GM19035 (cell line): ENCODE results near the gene CHAC1.

Experiments used
- ATAC-seq: cut with Tn5 transposase; IDR thresholded peaks from one replicate; pipeline ENCODE4 v1.9.1; 2021; ENCODE audit not compliant: unreplicated experiment

Gene CHAC1

DNA sequence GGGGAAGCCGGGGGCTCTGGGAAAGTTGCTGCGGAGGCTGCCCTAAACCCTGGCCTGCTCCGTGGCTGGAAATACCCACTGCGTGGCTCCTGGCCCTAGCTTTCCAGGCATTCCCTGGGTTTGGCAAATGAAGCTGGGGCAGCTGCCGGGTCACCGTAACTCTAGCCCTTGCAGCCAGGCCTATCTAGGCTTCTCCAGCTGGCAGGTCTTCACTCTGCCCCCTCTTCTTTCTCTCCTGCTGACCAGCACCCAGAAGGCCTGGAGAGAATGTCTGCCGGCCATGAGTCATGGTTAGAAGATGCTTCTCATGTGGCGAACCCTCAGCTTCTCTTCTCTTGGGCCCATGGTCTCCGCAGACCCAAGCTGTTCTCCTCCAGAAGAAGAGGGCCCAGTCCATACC is 29.7 kb upstream of the CHAC1 start:
- ATAC-seq: no peak

DNA sequence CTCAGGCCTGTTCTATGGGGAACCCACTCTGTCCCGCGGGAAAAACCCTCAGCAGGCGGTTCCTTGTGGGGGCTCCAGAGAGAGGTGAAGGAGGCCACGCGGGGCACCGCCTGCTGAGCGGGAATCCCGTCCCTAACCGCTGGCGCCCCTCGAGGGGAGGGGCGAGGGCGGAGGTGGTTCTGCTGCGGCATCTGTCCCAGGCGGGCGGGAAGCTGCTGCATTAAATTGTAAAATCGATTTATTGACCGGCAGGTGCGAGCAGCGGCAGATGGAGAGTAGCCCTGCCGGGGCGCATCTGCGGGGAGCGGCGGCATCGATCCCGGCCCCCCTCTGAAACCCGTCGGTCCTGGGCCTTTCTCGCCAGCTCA is 27.8 kb upstream of the CHAC1 start:
- ATAC-seq: no peak

DNA sequence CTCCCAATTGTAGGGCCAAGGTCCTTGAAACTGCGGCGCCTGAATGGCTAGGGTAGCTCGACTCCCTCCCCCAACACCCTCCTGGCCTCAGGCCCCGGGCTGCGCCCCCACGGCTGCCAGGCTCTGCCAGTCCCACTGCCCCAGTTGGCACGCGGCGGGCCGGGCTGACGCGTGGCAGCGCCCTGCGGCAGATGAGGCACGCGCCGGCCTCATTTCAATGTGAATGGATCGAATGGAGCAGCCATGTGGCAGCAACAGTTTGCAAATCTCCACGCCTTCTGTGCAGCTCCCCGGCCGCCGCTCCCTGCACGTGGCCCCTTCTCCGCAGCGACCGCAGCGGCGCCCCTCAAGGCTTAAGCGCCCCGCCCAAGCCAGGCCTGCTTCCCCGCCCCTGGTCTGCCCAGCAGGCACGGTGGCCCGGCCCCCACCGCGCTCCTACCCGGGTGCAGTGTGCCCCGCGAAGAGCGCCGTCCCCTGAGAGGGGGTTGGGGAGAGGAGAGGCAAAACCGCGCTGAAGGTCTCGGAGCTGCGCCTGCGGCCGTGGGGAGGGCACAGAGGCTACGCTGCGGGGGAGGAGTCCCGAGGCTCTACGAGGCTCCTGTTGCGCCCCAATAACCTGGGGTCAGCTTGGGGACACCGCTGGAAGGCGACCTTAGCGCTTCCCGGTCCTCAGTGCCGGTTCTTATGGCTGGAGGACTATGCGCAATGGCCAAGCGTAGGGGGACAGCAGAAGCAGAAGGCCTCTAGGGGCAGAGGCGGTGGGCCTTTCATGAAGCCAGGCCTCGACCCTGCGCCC is 27.2 kb upstream of the CHAC1 start:
- ATAC-seq: no peak

DNA sequence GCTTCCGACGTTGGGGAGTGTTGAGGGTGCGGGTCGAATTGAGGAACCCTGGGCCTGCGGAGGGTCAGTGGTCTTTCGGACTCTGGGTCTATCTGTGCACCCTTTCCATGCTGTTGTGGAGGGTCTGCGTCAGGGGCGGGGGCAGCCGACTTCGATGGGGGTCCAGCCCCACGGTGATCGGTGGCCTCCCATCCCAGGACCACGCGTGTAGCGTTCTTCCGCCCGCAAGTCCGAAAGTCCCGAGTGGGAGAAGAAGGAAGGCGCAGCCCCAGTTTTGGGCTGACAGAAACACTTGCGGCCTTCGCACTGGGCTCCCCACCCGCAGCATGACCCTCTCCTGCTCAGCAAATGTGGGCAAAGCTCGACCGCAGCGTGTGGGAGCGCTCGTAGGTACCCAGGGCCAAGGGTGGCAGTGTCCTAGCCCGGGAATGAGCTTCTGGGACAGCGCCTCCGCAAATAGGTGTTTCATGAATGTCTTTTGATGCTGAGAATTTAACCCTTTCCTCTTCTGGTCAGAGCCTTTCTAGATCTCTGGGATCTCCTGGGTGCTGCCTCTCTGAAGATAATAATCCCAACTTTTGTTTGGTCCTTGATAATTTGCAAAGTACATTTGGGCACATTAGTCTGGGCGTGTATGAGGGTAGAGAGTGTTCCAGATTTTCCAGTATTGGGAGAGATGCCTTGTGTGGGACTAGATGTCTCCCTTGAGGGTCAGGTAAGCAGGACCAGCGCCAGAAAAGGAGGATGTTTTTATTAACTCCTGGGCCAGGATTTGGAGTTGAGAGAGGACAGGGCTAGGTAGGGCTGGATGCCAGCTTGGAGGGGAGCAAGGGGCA is 26.4 kb upstream of the CHAC1 start:
- no peak for ATAC-seq

DNA sequence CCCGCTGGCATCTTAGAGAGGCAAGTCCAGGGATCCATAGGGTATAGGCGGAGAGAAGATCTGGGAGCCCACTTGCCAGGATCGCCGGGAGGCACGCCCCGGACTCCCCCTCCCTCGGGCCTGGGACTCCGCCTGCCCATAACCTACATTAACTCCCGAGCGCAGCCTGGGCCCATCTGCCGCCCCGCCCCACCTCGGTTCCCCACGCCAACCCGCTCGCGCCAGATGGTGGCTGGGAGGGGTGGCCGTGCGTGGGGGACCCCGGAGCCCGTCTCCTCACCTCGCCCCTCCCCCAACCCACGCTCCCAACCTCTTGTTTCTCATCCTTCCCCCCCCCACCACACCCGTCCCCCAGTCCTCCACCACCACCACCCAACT is 25.8 kb upstream of the CHAC1 start:
- ATAC-seq: no peak

DNA sequence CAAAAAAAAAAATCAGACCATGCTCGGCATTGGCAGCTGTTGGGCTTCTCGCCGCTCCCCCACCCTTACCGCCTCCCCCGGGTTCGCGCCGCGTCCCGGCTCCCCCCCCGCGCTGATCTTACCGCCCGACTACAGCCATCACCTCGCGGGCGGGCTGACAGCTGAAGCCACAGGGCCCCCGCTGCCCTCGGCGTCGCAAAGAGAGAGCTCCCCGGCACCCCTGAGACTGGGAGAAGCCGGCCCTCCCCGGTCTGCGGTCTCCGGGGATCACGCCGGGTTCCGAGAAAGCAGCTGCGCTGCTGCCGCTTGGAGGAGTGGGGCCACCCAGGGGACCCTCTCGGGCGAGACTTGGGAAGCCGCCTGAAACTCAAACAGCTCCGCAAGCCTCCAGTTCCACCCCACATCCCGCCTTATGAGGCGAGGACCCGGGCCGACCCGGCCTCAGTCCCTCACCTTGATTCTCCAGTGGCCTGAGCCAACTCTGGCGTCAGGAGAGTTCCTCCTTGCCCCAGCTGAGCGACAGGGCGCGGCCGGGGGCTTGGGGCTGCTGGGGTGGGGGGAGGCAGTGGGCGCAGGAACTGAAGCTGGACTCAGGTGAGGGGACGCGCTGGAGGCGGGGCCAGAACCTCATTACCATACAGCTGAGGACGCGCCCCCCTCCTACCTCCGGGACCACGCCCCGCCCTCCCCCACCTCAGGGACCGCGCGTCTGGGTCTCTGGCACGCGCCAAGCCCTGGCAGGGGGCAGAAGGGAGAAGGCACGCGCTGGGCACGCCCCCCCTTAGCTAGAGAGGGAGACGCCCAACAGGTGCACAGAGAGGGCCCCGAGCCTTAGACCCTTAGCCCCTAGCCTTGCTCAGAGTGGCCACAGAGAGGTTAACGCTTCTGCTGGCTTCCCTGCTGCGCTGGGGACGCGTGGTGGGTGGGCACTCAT is 25.1 kb upstream of the CHAC1 start:
- ATAC-seq: no peak

DNA sequence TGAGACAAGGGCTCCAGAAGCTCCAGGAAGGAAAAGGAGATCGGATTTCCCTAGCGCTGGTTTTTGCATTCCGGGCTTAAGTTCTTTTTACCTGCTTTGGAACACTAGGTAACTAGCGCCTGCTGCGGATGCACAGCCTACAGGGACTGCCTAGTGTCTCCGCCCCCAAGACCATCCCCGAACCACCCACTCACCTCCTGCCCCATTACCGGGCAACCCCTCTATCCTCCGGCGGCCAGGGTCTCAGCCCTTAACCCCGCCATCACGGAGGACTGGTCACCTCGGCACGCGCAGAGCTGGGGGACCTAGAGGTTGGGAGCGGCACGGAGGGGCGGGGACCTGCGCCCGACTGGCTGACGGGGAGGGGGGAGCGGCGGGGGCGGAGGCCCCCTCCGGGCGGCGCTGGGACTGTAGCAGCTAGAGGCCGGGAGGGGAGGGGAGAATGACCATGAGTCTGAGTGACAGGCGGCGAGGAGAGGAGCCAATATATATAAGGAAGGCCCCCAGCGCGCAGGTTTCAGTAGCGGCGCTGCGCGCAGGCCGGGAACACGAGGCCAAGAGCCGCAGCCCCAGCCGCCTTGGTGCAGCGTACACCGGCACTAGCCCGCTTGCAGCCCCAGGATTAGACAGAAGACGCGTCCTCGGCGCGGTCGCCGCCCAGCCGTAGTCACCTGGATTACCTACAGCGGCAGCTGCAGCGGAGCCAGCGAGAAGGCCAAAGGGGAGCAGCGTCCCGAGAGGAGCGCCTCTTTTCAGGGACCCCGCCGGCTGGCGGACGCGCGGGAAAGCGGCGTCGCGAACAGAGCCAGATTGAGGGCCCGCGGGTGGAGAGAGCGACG is 24.2 kb upstream of the CHAC1 start, which contains the start of gene DLL4:
DLL4 (plus strand) TSS at position 520 of the 839 bp plus-strand sequence. CDS start 329 bp downstream, outside the sequence.
- no peak for ATAC-seq

DNA sequence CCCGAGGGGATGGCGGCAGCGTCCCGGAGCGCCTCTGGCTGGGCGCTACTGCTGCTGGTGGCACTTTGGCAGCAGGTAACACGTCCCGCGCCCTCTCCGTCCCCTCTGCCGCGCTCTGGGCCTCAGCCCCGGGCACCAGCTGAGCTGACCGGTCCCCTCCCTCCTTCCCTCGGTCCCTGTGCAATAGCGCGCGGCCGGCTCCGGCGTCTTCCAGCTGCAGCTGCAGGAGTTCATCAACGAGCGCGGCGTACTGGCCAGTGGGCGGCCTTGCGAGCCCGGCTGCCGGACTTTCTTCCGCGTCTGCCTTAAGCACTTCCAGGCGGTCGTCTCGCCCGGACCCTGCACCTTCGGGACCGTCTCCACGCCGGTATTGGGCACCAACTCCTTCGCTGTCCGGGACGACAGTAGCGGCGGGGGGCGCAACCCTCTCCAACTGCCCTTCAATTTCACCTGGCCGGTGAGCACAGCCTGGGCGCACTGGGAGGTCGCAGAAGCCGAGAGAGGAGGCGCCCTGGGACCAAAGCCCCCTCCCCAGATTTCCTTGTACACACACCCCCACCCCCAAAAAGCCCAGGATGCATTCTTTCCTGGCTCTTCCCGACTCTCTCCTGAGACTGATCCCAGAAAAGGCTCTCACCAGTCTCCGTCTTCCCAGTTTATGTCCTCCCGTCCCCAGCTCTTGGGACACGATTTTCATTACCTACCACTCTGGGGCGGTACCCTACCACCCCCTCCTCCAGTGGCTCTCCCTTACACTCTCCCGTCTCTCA is 23.4 kb upstream of the CHAC1 start:
- ATAC-seq: no peak

DNA sequence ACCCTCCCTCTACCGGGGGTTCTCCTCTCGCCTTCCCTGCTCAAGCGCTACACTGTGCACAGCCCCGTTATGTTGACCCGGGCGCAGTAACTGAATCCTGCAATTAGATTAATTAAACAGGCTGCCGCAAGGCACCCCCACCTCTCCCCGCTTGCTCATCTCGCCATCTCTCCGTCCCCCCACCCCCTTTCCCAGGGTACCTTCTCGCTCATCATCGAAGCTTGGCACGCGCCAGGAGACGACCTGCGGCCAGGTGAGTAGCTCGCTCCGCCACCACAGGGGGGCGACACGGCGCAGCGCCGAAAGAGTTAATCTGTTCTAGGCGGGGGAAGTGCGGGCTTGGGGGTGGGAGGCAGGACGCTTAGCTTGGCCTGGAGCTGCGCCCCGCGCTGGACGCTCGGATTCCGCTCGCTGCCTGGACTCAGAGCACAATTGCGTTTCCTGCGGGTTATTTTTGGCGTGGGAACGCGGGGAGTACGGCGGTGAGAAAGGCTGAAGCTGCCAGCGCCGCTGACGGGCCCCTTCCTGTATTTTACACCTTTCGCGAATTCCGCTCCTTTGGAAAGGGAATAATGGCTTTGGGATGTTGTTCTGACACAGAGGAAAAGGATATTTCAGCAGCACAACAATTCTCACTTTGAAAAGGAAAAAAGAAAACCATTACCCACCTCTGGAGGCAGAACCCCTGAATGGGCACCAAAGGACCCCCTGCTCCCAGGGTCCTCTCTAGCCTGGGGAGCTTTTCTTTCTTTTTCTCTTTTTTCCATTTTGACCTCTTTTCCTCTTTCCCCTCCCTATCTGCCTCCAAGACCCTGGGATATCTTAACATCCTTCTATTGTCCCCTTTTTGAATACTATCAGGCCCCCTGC is 22.6 kb upstream of the CHAC1 start:
- no peak for ATAC-seq

DNA sequence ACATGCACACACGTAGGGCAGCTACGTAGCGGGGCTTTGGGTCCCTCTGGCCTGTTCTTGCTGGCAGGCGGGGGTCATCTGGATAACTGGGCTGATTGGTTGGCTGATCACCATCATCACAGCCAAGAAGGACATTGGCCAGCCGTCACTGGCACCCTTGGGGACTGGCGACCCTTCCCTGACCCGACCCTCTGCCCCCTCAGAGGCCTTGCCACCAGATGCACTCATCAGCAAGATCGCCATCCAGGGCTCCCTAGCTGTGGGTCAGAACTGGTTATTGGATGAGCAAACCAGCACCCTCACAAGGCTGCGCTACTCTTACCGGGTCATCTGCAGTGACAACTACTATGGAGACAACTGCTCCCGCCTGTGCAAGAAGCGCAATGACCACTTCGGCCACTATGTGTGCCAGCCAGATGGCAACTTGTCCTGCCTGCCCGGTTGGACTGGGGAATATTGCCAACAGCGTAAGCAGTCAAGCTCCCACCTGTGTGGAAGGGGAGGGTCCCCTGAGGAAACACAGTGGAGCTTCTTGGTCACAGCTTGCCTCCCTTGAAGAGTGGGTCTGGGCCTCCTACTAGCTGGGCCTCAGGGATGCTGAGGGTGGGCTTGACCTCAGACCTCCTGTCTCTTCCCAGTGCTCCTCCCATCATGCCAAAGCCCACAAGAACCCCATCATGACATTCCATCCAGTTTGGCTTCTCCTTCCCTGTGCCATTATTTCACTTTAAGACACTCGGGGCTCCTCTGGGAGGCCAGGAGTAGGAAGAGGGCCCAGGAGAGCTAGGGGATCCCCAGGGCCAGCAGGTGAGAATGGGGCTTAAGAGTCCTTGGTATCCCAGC is 21.8 kb upstream of the CHAC1 start:
- ATAC-seq: no peak

DNA sequence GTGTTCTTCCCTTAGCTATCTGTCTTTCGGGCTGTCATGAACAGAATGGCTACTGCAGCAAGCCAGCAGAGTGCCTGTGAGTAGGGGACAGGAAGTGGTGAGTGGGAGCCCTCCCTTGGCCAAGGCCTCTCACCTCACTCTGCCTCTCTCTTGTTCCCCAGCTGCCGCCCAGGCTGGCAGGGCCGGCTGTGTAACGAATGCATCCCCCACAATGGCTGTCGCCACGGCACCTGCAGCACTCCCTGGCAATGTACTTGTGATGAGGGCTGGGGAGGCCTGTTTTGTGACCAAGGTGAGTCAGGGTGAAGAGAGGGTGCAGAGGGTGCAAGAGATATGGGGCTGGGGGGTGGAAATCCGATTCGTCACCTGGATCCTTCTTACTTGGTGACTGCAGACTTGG is 21.1 kb upstream of the CHAC1 start:
- no peak for ATAC-seq

DNA sequence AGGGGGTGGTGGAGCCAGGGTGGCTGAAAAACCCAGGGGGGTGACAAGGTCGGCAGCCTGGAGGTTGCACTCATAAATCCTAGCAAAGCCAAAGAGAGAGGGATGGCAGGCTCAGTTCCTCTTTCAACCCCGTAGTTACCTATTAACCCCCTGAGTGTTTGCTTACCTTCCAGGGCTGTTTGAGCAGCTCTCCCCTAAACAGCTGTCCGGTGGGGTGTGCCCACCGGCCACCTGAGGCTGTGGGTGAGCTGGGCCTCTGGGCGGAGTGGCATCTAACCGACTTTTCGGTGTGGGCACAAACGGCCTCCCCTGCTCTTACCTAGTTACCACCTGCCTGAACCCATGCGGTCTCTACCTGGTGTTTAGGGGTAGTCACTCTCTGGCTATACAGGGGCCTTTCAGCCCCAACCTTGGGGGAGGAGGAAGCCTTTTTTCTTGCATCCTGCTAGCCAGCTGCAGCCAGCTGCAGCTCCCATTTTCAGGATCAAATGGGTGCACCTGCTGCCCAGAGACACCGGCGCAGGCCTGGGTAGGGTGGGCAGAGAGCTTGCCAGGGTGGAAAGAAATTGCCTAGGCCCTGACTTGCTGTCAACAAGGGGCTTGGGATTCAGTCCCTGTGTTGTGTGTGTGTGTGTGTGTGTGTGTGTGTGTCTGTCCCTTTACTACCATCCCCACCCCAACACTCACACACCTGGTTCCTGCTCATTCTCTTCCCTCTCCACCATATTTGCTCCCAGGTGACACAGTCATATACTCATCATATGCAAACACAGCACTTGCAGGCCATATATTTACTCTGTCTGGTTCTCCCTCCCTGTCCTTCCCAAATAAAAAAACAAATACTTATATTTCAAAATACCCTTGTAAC is 20.4 kb upstream of the CHAC1 start:
- no peak for ATAC-seq

DNA sequence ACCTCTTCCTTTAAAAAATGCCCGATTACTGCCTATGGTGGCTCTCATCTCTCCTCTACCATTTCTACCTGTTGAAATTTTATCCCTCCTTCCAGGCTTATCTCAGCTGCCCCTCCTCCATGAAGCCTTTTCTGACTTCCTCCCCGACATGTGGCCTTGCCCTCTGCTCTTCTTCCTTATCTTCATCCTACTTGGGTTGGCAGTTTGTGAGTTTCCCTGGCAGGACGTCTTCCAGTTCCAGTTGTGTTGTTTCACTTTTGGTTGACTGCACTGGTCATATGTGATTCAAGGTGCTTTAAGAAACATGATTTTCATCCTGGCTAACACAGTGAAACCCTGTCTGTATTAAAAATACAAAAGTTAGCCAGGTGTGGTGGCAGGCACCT is 19.8 kb upstream of the CHAC1 start:
- no peak for ATAC-seq

DNA sequence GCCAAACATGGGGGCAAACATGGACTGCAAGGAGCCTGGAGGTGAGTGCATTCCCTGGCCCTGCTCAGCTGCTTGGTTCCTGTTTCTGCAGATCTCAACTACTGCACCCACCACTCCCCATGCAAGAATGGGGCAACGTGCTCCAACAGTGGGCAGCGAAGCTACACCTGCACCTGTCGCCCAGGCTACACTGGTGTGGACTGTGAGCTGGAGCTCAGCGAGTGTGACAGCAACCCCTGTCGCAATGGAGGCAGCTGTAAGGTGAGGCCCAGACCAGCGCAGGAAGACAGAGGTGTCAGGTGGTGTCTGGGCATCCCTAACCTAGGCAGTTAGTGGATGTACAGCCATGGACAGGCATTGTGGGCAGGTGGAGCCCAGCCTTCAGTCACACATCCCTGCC is 18.8 kb upstream of the CHAC1 start:
- no peak for ATAC-seq

DNA sequence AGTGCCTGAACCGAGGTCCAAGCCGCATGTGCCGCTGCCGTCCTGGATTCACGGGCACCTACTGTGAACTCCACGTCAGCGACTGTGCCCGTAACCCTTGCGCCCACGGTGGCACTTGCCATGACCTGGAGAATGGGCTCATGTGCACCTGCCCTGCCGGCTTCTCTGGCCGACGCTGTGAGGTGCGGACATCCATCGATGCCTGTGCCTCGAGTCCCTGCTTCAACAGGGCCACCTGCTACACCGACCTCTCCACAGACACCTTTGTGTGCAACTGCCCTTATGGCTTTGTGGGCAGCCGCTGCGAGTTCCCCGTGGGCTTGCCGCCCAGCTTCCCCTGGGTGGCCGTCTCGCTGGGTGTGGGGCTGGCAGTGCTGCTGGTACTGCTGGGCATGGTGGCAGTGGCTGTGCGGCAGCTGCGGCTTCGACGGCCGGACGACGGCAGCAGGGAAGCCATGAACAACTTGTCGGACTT is 17.0 kb upstream of the CHAC1 start:
- ATAC-seq: no peak
